ENCODE results near the gene TTC9.

Gene TTC9

GRCh38 chr14:70619708-70620107 is 22.0 kb upstream of the TTC9 start:
- H3K9ac ChIP-seq (ENCODE audit: low read depth, low read length): no peak overlapping the region
- H3K27me3 ChIP-seq (ENCODE audit: control insufficient read depth, insufficient read depth, low read length): no peaks in the 10 kb centered on the region
- no peak overlapping the region for H3K4me3 ChIP-seq (ENCODE audit: low read depth, low read length)
- no peaks in the 10 kb centered on the region for H3K9me3 ChIP-seq (ENCODE audit: control insufficient read depth, insufficient read depth, low read length)
- no peaks in the 10 kb centered on the region for H3K36me3 ChIP-seq (ENCODE audit: control insufficient read depth, insufficient read depth, low read length)
- H3K4me1 ChIP-seq (ENCODE audit: control insufficient read depth, insufficient read depth, low read length): no peaks in the 10 kb centered on the region

GRCh38 chr14:70622111-70622712 is 19.5 kb upstream of the TTC9 start:
- no peaks in the 10 kb centered on the region for H3K27me3 ChIP-seq (ENCODE audit: control insufficient read depth, insufficient read depth, low read length)
- H3K4me1 ChIP-seq (ENCODE audit: control insufficient read depth, insufficient read depth, low read length): no peaks in the 10 kb centered on the region
- H3K9ac ChIP-seq (ENCODE audit: low read depth, low read length): no peak overlapping the region
- no peak overlapping the region for H3K4me3 ChIP-seq (ENCODE audit: low read depth, low read length)
- H3K9me3 ChIP-seq (ENCODE audit: control insufficient read depth, insufficient read depth, low read length): no peaks in the 10 kb centered on the region
- H3K36me3 ChIP-seq (ENCODE audit: control insufficient read depth, insufficient read depth, low read length): no peaks in the 10 kb centered on the region

DNA sequence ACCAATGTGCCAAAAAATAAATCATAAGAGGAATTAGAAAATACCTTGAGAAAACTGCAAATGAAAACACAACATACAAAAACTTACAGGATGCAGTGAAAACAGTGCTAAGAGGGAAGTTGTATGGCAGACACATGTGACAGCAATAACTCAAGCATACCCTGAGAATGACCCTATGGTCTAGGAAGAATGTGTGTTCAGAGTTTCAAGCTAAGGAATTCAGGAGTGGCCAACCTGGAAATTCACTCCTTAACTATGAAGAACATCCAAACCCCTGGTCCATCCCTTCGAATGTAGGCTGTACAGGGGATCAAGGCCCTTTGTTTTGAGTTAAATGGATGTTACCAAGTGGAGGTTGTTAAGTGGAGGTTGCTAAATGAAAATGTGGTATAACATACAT is 16.7 kb upstream of the TTC9 start:
- no peaks in the 10 kb centered on the region for H3K4me1 ChIP-seq (ENCODE audit: control insufficient read depth, insufficient read depth, low read length)
- no peak overlapping the region for H3K9ac ChIP-seq (ENCODE audit: low read depth, low read length)
- H3K27me3 ChIP-seq (ENCODE audit: control insufficient read depth, insufficient read depth, low read length): no peaks in the 10 kb centered on the region
- no peak overlapping the region for H3K4me3 ChIP-seq (ENCODE audit: low read depth, low read length)
- H3K36me3 ChIP-seq (ENCODE audit: control insufficient read depth, insufficient read depth, low read length): no peaks in the 10 kb centered on the region
- H3K9me3 ChIP-seq (ENCODE audit: control insufficient read depth, insufficient read depth, low read length): no peaks in the 10 kb centered on the region

GRCh38 chr14:70631948-70632347 is 9.8 kb upstream of the TTC9 start:
- Histone ChIP-seq H3K9me3 (ENCODE audit: control insufficient read depth, insufficient read depth, low read length) (peaks cover 4% of the 10 kb centered on the region), H3K27me3 (ENCODE audit: control insufficient read depth, insufficient read depth, low read length) (no peaks in the 10 kb centered on the region), H3K4me1 (ENCODE audit: control insufficient read depth, insufficient read depth, low read length) (no peaks in the 10 kb centered on the region), H3K9ac (ENCODE audit: low read depth, low read length) (no peak overlapping the region), H3K36me3 (ENCODE audit: control insufficient read depth, insufficient read depth, low read length) (no peaks in the 10 kb centered on the region), H3K4me3 (ENCODE audit: low read depth, low read length) (no peak overlapping the region)

- H3K4me1 ChIP-seq (ENCODE audit: control insufficient read depth, insufficient read depth, low read length): peaks cover 3% of the 10 kb centered on the region
- H3K4me3 ChIP-seq (ENCODE audit: low read depth, low read length): no peak overlapping the region
- H3K27me3 ChIP-seq (ENCODE audit: control insufficient read depth, insufficient read depth, low read length): peaks cover 3% of the 10 kb centered on the region
- H3K9ac ChIP-seq (ENCODE audit: low read depth, low read length): no peak overlapping the region
- H3K36me3 ChIP-seq (ENCODE audit: control insufficient read depth, insufficient read depth, low read length): no peaks in the 10 kb centered on the region
- peaks cover 4% of the 10 kb centered on the region for H3K9me3 ChIP-seq (ENCODE audit: control insufficient read depth, insufficient read depth, low read length)
Measured at GRCh38 chr14:70635971-70636595, 5.6 kb upstream of the TTC9 start.

DNA sequence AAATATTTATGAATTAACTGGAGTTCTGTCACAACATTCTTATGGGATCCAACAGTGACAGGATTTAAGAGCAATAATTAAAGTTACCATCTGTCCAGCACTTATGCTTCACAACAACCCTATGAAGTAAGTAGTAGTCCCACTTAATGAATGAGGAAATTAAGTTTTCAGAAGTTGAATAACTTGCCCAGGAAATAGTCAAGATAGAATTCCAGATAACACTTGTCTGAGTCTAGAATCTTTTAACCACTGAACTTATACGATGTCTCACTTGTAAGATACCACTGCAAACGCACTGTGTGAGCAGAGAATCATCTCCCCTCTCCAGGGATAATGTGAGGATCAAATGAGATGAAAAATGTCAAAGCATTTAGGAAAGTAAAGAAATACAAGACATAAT is 3.3 kb upstream of the TTC9 start:
- no peak overlapping the region for H3K9ac ChIP-seq (ENCODE audit: low read depth, low read length)
- peaks cover 10% of the 10 kb centered on the region for H3K27me3 ChIP-seq (ENCODE audit: control insufficient read depth, insufficient read depth, low read length)
- H3K9me3 ChIP-seq (ENCODE audit: control insufficient read depth, insufficient read depth, low read length): peaks cover 4% of the 10 kb centered on the region
- no peaks in the 10 kb centered on the region for H3K36me3 ChIP-seq (ENCODE audit: control insufficient read depth, insufficient read depth, low read length)
- H3K4me1 ChIP-seq (ENCODE audit: control insufficient read depth, insufficient read depth, low read length): peaks cover 8% of the 10 kb centered on the region
- H3K4me3 ChIP-seq (ENCODE audit: low read depth, low read length): no peak overlapping the region

- Histone ChIP-seq H3K4me1 (ENCODE audit: control insufficient read depth, insufficient read depth, low read length) (peaks cover 13% of the 10 kb centered on the region), H3K9ac (ENCODE audit: low read depth, low read length) (no peak overlapping the region), H3K4me3 (ENCODE audit: low read depth, low read length) (peak overlapping the region; percentile 55), H3K27me3 (ENCODE audit: control insufficient read depth, insufficient read depth, low read length) (peaks cover 14% of the 10 kb centered on the region), H3K9me3 (ENCODE audit: control insufficient read depth, insufficient read depth, low read length) (peaks cover 3% of the 10 kb centered on the region), H3K36me3 (ENCODE audit: control insufficient read depth, insufficient read depth, low read length) (no peaks in the 10 kb centered on the region)
Measured at GRCh38 chr14:70640938-70641547, 673 bp upstream of the TTC9 start.

- Histone ChIP-seq H3K27me3 (ENCODE audit: control insufficient read depth, insufficient read depth, low read length) (peaks cover 14% of the 10 kb centered on the region), H3K9me3 (ENCODE audit: control insufficient read depth, insufficient read depth, low read length) (no peaks in the 10 kb centered on the region), H3K4me3 (ENCODE audit: low read depth, low read length) (peak overlapping the region; percentile 79), H3K36me3 (ENCODE audit: control insufficient read depth, insufficient read depth, low read length) (no peaks in the 10 kb centered on the region), H3K4me1 (ENCODE audit: control insufficient read depth, insufficient read depth, low read length) (peaks cover 24% of the 10 kb centered on the region), H3K9ac (ENCODE audit: low read depth, low read length) (peak overlapping the region; percentile 70)
Measured at GRCh38 chr14:70642303-70643235, 853 bp downstream of the TTC9 start.

DNA sequence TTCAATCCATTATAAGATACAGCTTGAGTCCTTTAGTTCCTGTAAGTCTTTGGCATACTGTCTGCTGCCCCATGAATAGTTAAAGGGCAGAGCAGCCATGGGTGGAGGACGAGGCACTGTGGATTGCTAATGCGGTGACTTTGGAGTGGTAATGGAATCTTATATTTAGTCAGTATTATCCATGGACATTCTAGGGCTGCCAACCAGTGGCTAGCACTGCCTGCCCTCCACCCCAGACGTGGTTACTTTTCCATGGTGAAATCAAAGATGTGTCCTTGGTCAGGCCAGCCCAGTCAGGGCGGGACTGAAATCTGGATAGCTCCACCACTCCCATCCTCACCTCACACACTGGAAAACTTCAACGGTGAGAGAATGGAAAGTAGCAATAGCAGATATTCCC is 2.3 kb downstream of the TTC9 start:
- no peaks in the 10 kb centered on the region for H3K9me3 ChIP-seq (ENCODE audit: control insufficient read depth, insufficient read depth, low read length)
- H3K9ac ChIP-seq (ENCODE audit: low read depth, low read length): no peak overlapping the region
- H3K4me3 ChIP-seq (ENCODE audit: low read depth, low read length): peak overlapping the region; percentile 79
- H3K36me3 ChIP-seq (ENCODE audit: control insufficient read depth, insufficient read depth, low read length): no peaks in the 10 kb centered on the region
- peaks cover 26% of the 10 kb centered on the region for H3K4me1 ChIP-seq (ENCODE audit: control insufficient read depth, insufficient read depth, low read length)
- peaks cover 14% of the 10 kb centered on the region for H3K27me3 ChIP-seq (ENCODE audit: control insufficient read depth, insufficient read depth, low read length)

GRCh38 chr14:70645892-70646291 is 4.2 kb downstream of the TTC9 start:
- peaks cover 12% of the 10 kb centered on the region for H3K27me3 ChIP-seq (ENCODE audit: control insufficient read depth, insufficient read depth, low read length)
- no peaks in the 10 kb centered on the region for H3K36me3 ChIP-seq (ENCODE audit: control insufficient read depth, insufficient read depth, low read length)
- H3K9ac ChIP-seq (ENCODE audit: low read depth, low read length): no peak overlapping the region
- peaks cover 23% of the 10 kb centered on the region for H3K4me1 ChIP-seq (ENCODE audit: control insufficient read depth, insufficient read depth, low read length)
- no peak overlapping the region for H3K4me3 ChIP-seq (ENCODE audit: low read depth, low read length)
- H3K9me3 ChIP-seq (ENCODE audit: control insufficient read depth, insufficient read depth, low read length): no peaks in the 10 kb centered on the region

GRCh38 chr14:70646705-70647104 is 5.0 kb downstream of the TTC9 start:
- H3K9me3 ChIP-seq (ENCODE audit: control insufficient read depth, insufficient read depth, low read length): no peaks in the 10 kb centered on the region
- no peak overlapping the region for H3K9ac ChIP-seq (ENCODE audit: low read depth, low read length)
- peaks cover 23% of the 10 kb centered on the region for H3K4me1 ChIP-seq (ENCODE audit: control insufficient read depth, insufficient read depth, low read length)
- H3K27me3 ChIP-seq (ENCODE audit: control insufficient read depth, insufficient read depth, low read length): peaks cover 12% of the 10 kb centered on the region
- no peak overlapping the region for H3K4me3 ChIP-seq (ENCODE audit: low read depth, low read length)
- H3K36me3 ChIP-seq (ENCODE audit: control insufficient read depth, insufficient read depth, low read length): no peaks in the 10 kb centered on the region
